K562 (cell line): ENCODE data around the gene OSCAR. TPM values are rescaled to one million over a fixed set of nuclear protein-coding genes. Genes with fewer than 3 reads are reported as not detected.

ENCODE experiments used
- BRF1 ChIP-seq: IDR thresholded peaks from 3 replicates; pipeline ENCODE4 v1.6.1; 2011; ENCODE audit warnings: borderline replicate concordance, mild to moderate bottlenecking; ENCODE audit not compliant: insufficient read length; ENCODE audit errors: extremely low read depth
- C11orf30 ChIP-seq: fragments of 450-650 bp; IDR thresholded peaks from 2 replicates; pipeline ENCODE4 v1.6.1; 2016; ENCODE audit warnings: low read depth, mild to moderate bottlenecking
- CBX3 ChIP-seq, 2 experiments: IDR thresholded peaks; 1 replicate in 1 of 2; 2 replicates in 1 of 2; pipeline ENCODE4 v1.6.1; 2012; ENCODE audit warnings: inconsistent platforms in 2 of 2, low read length in 2 of 2, borderline replicate concordance in 1 of 2, control low read depth in 1 of 2
- CC2D1A ChIP-seq: fragments of 450-650 bp; IDR thresholded peaks from 2 replicates; pipeline ENCODE4 v1.6.1; 2017; ENCODE audit warnings: mild to moderate bottlenecking
- CREM ChIP-seq: IDR thresholded peaks from 2 replicates; pipeline ENCODE4 v1.6.1; 2014; ENCODE audit warnings: antibody characterized with exemption, low read depth
- HNRNPLL ChIP-seq: fragments of 200-400 bp; formaldehyde crosslinking; IDR thresholded peaks from 2 replicates; pipeline ENCODE4 v1.6.1; 2017; ENCODE audit warnings: low read length, low read depth, mild to moderate bottlenecking; ENCODE audit not compliant: poor library complexity, severe bottlenecking
- ILF3 ChIP-seq: fragments of 450-650 bp; IDR thresholded peaks from 2 replicates; pipeline ENCODE4 v1.6.1; 2018; ENCODE audit warnings: antibody characterized with exemption, mild to moderate bottlenecking, moderate library complexity, borderline replicate concordance
- IRF2 ChIP-seq: sonication (generic); formaldehyde crosslinking; IDR thresholded peaks from 2 replicates; pipeline ENCODE4 v1.8.1; 2022; ENCODE audit warnings: mild to moderate bottlenecking, missing genetic modification reagents
- JUNB ChIP-seq: fragments of 450-650 bp; formaldehyde crosslinking; conservative IDR thresholded peaks from 2 replicates; pipeline ENCODE4 v1.4.0; 2020; ENCODE audit warnings: mild to moderate bottlenecking
- LCOR ChIP-seq: sonication (generic); formaldehyde crosslinking; IDR thresholded peaks from 2 replicates; pipeline ENCODE4 v1.8.0; 2022; ENCODE audit warnings: mild to moderate bottlenecking, missing genetic modification reagents
- NFYB ChIP-seq: IDR thresholded peaks from 2 replicates; pipeline ENCODE4 v1.6.1; 2011; ENCODE audit warnings: mild to moderate bottlenecking, moderate library complexity; ENCODE audit not compliant: insufficient read length; ENCODE audit errors: extremely low read depth
- PHB2 ChIP-seq: fragments of 450-650 bp; IDR thresholded peaks from 2 replicates; pipeline ENCODE4 v1.6.1; 2017; ENCODE audit warnings: low read depth
- ZC3H11A ChIP-seq: IDR thresholded peaks from 2 replicates; pipeline ENCODE4 v1.6.1; 2012; ENCODE audit warnings: low read depth, low read length, improper control_type of control experiment
- ZC3H8 ChIP-seq: fragments of 450-650 bp; IDR thresholded peaks from 2 replicates; pipeline ENCODE4 v1.6.1; 2017
- ZNF165 ChIP-seq: fragments of 250-450 bp; sonication (Bioruptor Pico); IDR thresholded peaks from 2 replicates; pipeline ENCODE4 v1.4.0; 2020; ENCODE audit warnings: borderline replicate concordance
- ZNF408 ChIP-seq: fragments of 250-450 bp; sonication (Bioruptor Pico); IDR thresholded peaks from 2 replicates; pipeline ENCODE4 v1.4.0; 2020; ENCODE audit warnings: low read depth, mild to moderate bottlenecking, moderate library complexity
- ZNF586 ChIP-seq: fragments of 450-650 bp; formaldehyde crosslinking; conservative IDR thresholded peaks from 2 replicates; pipeline ENCODE4 v1.4.0; 2020; ENCODE audit warnings: mild to moderate bottlenecking, moderate library complexity
- ZNF75A ChIP-seq: fragments of 450-650 bp; formaldehyde crosslinking; IDR thresholded peaks from 2 replicates; pipeline ENCODE4 v1.4.0; 2020; ENCODE audit warnings: mild to moderate bottlenecking
- polyA plus RNA-seq, 8 experiments: library from polyadenylated mRNA; depleted of rRNA in 4 of 8; stranded (reverse) in 5 of 8; unstranded in 3 of 8; fragments of >200 nt; fragmentation: Nextera tagmentation in 2 of 8; fragmentation: Illumina TruSeq in 1 of 8; extraction: Ambion mirVana in 2 of 8; extraction: Trizol in 1 of 8; gene quantifications; 2 replicates each; pipeline versions ENCODE4 v1.2.1 to v1.2.3, GENCODE V29; 2011 to 2014; ENCODE audit warnings: inconsistent platforms in 1 of 8, missing spikeins in 1 of 8
- total RNA-seq, 7 experiments: library from RNA; depleted of rRNA in 6 of 7; stranded (reverse); fragments of >200 nt in 6 of 7; fragmentation: Illumina TruSeq in 2 of 7; extraction: Trizol in 2 of 7; gene quantifications; 2 replicates each; pipeline versions ENCODE4 v1.2.1 to v1.2.3, GENCODE V29; 2011 to 2021; ENCODE audit warnings: low replicate concordance in 1 of 7
- TF ChIP-seq, protein P1 (sequence below): fragments of 250-450 bp; sonication (Bioruptor Pico); IDR thresholded peaks from 2 replicates; pipeline ENCODE4 v1.9.0; 2021; ENCODE audit warnings: mild to moderate bottlenecking
- TF ChIP-seq, protein P2 (sequence below): fragments of 250-450 bp; sonication (Bioruptor Pico); IDR thresholded peaks from 2 replicates; pipeline ENCODE4 v1.9.0; 2021; ENCODE audit warnings: mild to moderate bottlenecking, inconsistent platforms
- TF ChIP-seq, protein P3 (sequence below), 2 experiments: fragments of 200-800 bp in 1 of 2; sonication (Bioruptor generic) in 1 of 2; sonication (generic) in 1 of 2; formaldehyde crosslinking in 1 of 2; IDR thresholded peaks in 1 of 2; conservative IDR thresholded peaks in 1 of 2; 2 replicates each; pipeline versions ENCODE4 v1.5.0 to v1.6.1; 2016 to 2020; ENCODE audit warnings: missing compliant biosample characterization in 1 of 2, missing genetic modification characterization in 1 of 2, missing genetic modification reagents in 1 of 2
- TF ChIP-seq, protein P4 (sequence below): fragments of 250-450 bp; sonication (Bioruptor Pico); IDR thresholded peaks from 2 replicates; pipeline ENCODE4 v1.5.0; 2021; ENCODE audit warnings: mild to moderate bottlenecking, borderline replicate concordance

OSCAR gene
- total and polyA plus RNA-seq, 9 of the 15 experiments (the other 6 are each of a cell fraction or from before 2014, with no cell fraction given), result 0.09 to 0.62 (median 0.13) TPM; not detected in 5

DNA sequence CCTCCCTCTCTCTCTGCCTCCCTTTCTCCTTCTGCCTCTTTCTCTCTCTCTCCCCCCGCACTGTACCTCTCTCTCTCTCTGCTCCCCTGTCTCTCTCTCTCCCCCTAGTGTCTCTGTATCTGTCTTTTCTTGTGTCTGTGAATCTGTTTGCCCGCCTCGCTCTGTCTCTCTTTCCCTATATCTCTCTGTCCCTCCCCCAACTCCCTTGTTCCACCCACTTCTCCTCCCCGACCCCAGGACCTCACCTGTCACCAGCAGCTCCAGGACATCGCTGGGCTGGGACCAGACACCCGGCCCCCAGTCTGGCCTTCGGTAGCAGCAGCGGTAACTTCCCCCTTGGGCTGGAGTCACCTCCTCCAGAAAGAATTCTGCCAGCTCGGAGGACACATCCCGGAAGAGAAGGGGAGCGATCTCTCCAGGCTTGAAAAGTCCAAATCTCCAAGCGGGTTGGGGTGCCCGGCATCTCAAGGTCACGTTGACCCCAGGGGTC is 3.9 kb downstream of the OSCAR start (continued):
- TF ChIP-seq, protein P1, sequence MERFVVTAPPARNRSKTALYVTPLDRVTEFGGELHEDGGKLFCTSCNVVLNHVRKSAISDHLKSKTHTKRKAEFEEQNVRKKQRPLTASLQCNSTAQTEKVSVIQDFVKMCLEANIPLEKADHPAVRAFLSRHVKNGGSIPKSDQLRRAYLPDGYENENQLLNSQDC, result no peak
- TF ChIP-seq NFYB (no peak), ILF3 (no peak), ZNF75A (CRISPR knock-in tag) (no peak), CBX3 (IDR thresholded peaks at IDR 0.05; ENCODE audit: borderline replicate concordance in 1 of 2, low read length in 2 of 2) (no peak), ZNF408 (CRISPR knock-in tag) (no peak), LCOR (CRISPR knock-in tag) (no peak), ZC3H11A (no peak), IRF2 (CRISPR knock-in tag) (no peak), ZC3H8 (peak; percentile 47; the same call in 1 of the 2 replicates), ZNF586 (CRISPR knock-in tag) (no peak), CC2D1A (no peak), C11orf30 (no peak), CREM (0 out of 2 replicates have a peak, but pooled peaks have one; percentile 2), ZNF165 (CRISPR knock-in tag) (no peak), JUNB (CRISPR knock-in tag) (no peak), BRF1 (no peak), HNRNPLL (no peak), PHB2 (no peak)
- TF ChIP-seq, protein P2, sequence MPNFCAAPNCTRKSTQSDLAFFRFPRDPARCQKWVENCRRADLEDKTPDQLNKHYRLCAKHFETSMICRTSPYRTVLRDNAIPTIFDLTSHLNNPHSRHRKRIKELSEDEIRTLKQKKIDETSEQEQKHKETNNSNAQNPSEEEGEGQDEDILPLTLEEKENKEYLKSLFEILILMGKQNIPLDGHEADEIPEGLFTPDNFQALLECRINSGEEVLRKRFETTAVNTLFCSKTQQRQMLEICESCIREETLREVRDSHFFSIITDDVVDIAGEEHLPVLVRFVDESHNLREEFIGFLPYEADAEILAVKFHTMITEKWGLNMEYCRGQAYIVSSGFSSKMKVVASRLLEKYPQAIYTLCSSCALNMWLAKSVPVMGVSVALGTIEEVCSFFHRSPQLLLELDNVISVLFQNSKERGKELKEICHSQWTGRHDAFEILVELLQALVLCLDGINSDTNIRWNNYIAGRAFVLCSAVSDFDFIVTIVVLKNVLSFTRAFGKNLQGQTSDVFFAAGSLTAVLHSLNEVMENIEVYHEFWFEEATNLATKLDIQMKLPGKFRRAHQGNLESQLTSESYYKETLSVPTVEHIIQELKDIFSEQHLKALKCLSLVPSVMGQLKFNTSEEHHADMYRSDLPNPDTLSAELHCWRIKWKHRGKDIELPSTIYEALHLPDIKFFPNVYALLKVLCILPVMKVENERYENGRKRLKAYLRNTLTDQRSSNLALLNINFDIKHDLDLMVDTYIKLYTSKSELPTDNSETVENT, result no peak
- TF ChIP-seq, protein P3, sequence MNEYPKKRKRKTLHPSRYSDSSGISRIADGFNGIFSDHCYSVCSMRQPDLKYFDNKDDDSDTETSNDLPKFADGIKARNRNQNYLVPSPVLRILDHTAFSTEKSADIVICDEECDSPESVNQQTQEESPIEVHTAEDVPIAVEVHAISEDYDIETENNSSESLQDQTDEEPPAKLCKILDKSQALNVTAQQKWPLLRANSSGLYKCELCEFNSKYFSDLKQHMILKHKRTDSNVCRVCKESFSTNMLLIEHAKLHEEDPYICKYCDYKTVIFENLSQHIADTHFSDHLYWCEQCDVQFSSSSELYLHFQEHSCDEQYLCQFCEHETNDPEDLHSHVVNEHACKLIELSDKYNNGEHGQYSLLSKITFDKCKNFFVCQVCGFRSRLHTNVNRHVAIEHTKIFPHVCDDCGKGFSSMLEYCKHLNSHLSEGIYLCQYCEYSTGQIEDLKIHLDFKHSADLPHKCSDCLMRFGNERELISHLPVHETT (CRISPR knock-in tag; conservative IDR thresholded peaks at IDR 0.05 in 1 of 2, IDR thresholded peaks at IDR 0.05 in 1 of 2), result no peak
- TF ChIP-seq, protein P4, sequence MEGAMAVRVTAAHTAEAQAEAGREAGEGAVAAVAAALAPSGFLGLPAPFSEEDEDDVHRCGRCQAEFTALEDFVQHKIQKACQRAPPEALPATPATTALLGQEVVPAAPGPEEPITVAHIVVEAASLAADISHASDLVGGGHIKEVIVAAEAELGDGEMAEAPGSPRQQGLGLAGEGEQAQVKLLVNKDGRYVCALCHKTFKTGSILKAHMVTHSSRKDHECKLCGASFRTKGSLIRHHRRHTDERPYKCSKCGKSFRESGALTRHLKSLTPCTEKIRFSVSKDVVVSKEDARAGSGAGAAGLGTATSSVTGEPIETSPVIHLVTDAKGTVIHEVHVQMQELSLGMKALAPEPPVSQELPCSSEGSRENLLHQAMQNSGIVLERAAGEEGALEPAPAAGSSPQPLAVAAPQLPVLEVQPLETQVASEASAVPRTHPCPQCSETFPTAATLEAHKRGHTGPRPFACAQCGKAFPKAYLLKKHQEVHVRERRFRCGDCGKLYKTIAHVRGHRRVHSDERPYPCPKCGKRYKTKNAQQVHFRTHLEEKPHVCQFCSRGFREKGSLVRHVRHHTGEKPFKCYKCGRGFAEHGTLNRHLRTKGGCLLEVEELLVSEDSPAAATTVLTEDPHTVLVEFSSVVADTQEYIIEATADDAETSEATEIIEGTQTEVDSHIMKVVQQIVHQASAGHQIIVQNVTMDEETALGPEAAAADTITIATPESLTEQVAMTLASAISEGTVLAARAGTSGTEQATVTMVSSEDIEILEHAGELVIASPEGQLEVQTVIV (CRISPR knock-in tag), result no peak
